ENCODE results near the gene NFYA. TPM values are rescaled to one million over a fixed set of nuclear protein-coding genes. Genes with fewer than 3 reads are reported as not detected.

Gene NFYA
- total and polyA plus RNA-seq, 2 of the 4 experiments (the other 2 are of a cell fraction), result 10.9 to 28.5 TPM

DNA sequence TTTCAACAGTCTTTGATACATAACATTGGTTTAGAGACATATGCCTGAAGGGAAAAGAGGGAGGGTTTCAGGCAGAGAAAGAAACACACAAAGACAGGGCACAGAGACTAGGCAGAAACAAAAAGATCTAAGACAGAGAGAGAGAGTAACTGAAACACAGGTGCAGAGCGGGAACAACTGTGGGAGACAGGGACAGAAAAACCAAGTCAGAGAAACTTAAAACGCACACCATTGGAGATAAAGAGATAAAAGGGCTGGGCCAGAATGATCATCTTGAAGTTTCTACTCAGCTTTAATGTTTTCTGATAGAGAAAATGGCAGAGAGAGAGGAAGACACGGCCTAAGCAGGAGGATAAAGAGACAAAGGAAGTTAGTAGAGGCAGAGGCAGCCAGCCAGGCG, 45.5 kb upstream of the NFYA start:
- no peak overlapping the region; the same call in 1 of the 2 replicates for H3K4me2 ChIP-seq (ENCODE audit: low read depth, low read length)
- dilution Hi-C loops (cut with HindIII; ENCODE audit: low sequenced_read_pairs, unreplicated experiment) (no loop called here), in situ Hi-C loops (cut with MboI; ENCODE audit: low sequenced_read_pairs) (loop anchor here (10.0 to 25.0 kb wide), 3 partner anchors 472 to 1665 kb away; no protein-coding TSS in a partner anchor), intact Hi-C loops (cut with micrococcal nuclease) (loop anchor here (10.0 kb wide), 1 partner anchor 1682 kb away; no protein-coding TSS in a partner anchor)
- no peak overlapping the region for H4K5ac ChIP-seq (ENCODE audit: low read depth, low read length)
- POLR2A ChIA-PET (ENCODE audit: unreplicated experiment), result no interaction called here
- H3K18ac ChIP-seq (ENCODE audit: low read depth, low read length), result no peak overlapping the region
- no peak overlapping the region for H3K27ac ChIP-seq (ENCODE audit: insufficient read depth, low read length)
- CTCF ChIA-PET, result interaction anchor here (1.2 to 2.5 kb wide), 5 partner anchors 13 to 132 kb away, joined by 3 to 24 read pairs (median 6); no protein-coding TSS in a partner anchor
- no peaks in the 10 kb centered on the region for H4K20me1 ChIP-seq (ENCODE audit: insufficient read depth, low read length)
- H3K36me3 ChIP-seq (ENCODE audit: control insufficient read depth, insufficient read depth, low read length), result no peaks in the 10 kb centered on the region
- ATAC-seq (ENCODE audit: low read depth) (no peak), DNase-seq (no peak)
- H3K4me3 ChIP-seq (ENCODE audit: insufficient read depth, low read depth, low read length), result no peak overlapping the region
- H3K23ac ChIP-seq (ENCODE audit: low read depth, low read length), result no peak overlapping the region
- TF ChIP-seq POLR2A (IDR thresholded peaks at IDR 0.05; ENCODE audit: low read depth, low read length), result no peak
- no peak for TF ChIP-seq CEBPB (IDR thresholded peaks at IDR 0.05; ENCODE audit: low read depth, low read length)
- TF ChIP-seq MAFK (IDR thresholded peaks at IDR 0.05; ENCODE audit: low read depth, low read length), result no peak
- TF ChIP-seq, protein P1, sequence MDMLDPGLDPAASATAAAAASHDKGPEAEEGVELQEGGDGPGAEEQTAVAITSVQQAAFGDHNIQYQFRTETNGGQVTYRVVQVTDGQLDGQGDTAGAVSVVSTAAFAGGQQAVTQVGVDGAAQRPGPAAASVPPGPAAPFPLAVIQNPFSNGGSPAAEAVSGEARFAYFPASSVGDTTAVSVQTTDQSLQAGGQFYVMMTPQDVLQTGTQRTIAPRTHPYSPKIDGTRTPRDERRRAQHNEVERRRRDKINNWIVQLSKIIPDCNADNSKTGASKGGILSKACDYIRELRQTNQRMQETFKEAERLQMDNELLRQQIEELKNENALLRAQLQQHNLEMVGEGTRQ (IDR thresholded peaks at IDR 0.05; ENCODE audit: low read depth, low read length), result no peak
- TF ChIP-seq, protein P2, sequence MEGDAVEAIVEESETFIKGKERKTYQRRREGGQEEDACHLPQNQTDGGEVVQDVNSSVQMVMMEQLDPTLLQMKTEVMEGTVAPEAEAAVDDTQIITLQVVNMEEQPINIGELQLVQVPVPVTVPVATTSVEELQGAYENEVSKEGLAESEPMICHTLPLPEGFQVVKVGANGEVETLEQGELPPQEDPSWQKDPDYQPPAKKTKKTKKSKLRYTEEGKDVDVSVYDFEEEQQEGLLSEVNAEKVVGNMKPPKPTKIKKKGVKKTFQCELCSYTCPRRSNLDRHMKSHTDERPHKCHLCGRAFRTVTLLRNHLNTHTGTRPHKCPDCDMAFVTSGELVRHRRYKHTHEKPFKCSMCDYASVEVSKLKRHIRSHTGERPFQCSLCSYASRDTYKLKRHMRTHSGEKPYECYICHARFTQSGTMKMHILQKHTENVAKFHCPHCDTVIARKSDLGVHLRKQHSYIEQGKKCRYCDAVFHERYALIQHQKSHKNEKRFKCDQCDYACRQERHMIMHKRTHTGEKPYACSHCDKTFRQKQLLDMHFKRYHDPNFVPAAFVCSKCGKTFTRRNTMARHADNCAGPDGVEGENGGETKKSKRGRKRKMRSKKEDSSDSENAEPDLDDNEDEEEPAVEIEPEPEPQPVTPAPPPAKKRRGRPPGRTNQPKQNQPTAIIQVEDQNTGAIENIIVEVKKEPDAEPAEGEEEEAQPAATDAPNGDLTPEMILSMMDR (conservative IDR thresholded peaks at IDR 0.05; ENCODE audit: low read depth, low read length), result no peak
- no peak for TF ChIP-seq CHD1 (IDR thresholded peaks at IDR 0.05; ENCODE audit: low read depth, low read length)
- no peak for TF ChIP-seq RCOR1 (IDR thresholded peaks at IDR 0.05; ENCODE audit: insufficient replicate concordance, low read length)
- no peak for TF ChIP-seq MAZ (IDR thresholded peaks at IDR 0.05; ENCODE audit: borderline replicate concordance, low read depth, low read length)
- no peak for TF ChIP-seq RAD21 (IDR thresholded peaks at IDR 0.05; ENCODE audit: low read length)
- TF ChIP-seq BHLHE40 (IDR thresholded peaks at IDR 0.05; ENCODE audit: low read depth, low read length), result no peak
- TF ChIP-seq, protein P3, sequence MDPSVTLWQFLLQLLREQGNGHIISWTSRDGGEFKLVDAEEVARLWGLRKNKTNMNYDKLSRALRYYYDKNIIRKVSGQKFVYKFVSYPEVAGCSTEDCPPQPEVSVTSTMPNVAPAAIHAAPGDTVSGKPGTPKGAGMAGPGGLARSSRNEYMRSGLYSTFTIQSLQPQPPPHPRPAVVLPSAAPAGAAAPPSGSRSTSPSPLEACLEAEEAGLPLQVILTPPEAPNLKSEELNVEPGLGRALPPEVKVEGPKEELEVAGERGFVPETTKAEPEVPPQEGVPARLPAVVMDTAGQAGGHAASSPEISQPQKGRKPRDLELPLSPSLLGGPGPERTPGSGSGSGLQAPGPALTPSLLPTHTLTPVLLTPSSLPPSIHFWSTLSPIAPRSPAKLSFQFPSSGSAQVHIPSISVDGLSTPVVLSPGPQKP (IDR thresholded peaks at IDR 0.05; ENCODE audit: borderline replicate concordance, low read depth, low read length), result no peak
- no peak for TF ChIP-seq RFX5 (IDR thresholded peaks at IDR 0.05; ENCODE audit: low read depth, low read length)
- H3K14ac ChIP-seq (replicated peaks; ENCODE audit: low read depth, low read length), result no peak overlapping the region
- no peak overlapping the region for H4K91ac ChIP-seq (ENCODE audit: insufficient read depth, low read depth, low read length)
- H3K9ac ChIP-seq (ENCODE audit: low read depth, low read length), result no peak overlapping the region
- H3K79me1 ChIP-seq (ENCODE audit: low read depth in 1 of 2, low read length in 2 of 2), result no peaks in the 10 kb centered on the region
- H3K9me3 ChIP-seq (ENCODE audit: control insufficient read depth, insufficient read depth, low read length), result no peaks in the 10 kb centered on the region
- no peaks in the 10 kb centered on the region for H3K9me1 ChIP-seq (ENCODE audit: insufficient read depth, low read length)
- H2AK5ac ChIP-seq (ENCODE audit: low read depth, low read length), result no peak overlapping the region
- no peak overlapping the region for H3K56ac ChIP-seq (ENCODE audit: extremely low read depth, insufficient read depth, low read length)
- BruUV-seq (replicated peaks), result no TSS peak
- WGBS, 2 experiments (ENCODE audit: extremely low coverage in 2 of 2, insufficient read length in 1 of 2), result 80% methylated on average over 2 of the region's 4 CpGs; no CpG with 5 or more reads in 1 of the 2 experiments
- no peak overlapping the region for H2BK20ac ChIP-seq (ENCODE audit: low read depth, low read length)
- H4K8ac ChIP-seq (ENCODE audit: low read depth in 2 of 2, low read length in 2 of 2), result peak overlapping the region; percentile 31 to 37; a peak in 1 of 4 replicates
- H2AK9ac ChIP-seq (replicated peaks; ENCODE audit: low read depth, low read length, poor library complexity), result no peak overlapping the region
- H2BK5ac ChIP-seq (ENCODE audit: low read depth, low read length, poor library complexity, severe bottlenecking), result no peak overlapping the region
- no peak overlapping the region for H2BK15ac ChIP-seq (ENCODE audit: low read depth, low read length)
- peaks cover 4% of the 10 kb centered on the region; the same call in 1 of the 2 replicates for H3K4me1 ChIP-seq (ENCODE audit: control insufficient read depth, insufficient read depth, low read length)
- peaks cover 7% of the 10 kb centered on the region; the same call in 1 of the 2 replicates for H3K27me3 ChIP-seq (ENCODE audit: control insufficient read depth, insufficient read depth, low read length)
- no peak overlapping the region for H2BK120ac ChIP-seq (ENCODE audit: low read depth, low read length)
- no peak overlapping the region for H3K4ac ChIP-seq (ENCODE audit: low read depth, low read length)
- H2AFZ ChIP-seq (replicated peaks; ENCODE audit: low read length, poor library complexity), result peak overlapping the region; percentile 96

Data from IMR-90 (cell line).